ENCODE measurements around the gene CHRNA3. TPM values are rescaled to one million over a fixed set of nuclear protein-coding genes. Genes with fewer than 3 reads are reported as not detected.

CHRNA3 gene
- polyA plus RNA-seq, 1 of the 3 experiments (the other 2 are of a cell fraction), result 2.3 TPM

- DNase-seq, result peak; percentile 58
- Histone ChIP-seq H3K4me2 (peak overlapping the region; percentile 91), H4K20me1 (ENCODE audit: insufficient read depth) (no peaks in the 10 kb centered on the region), H3K36me3 (replicated peaks in 1 of 2; ENCODE audit: control insufficient read depth in 1 of 2, insufficient read depth in 2 of 2, low read length in 1 of 2) (no peaks in the 10 kb centered on the region), H3K9me3 (no peaks in the 10 kb centered on the region), H2AFZ (ENCODE audit: low read depth) (peak overlapping the region; percentile 84), H3K9me2 (no peaks in the 10 kb centered on the region), H3K79me2 (ENCODE audit: insufficient read depth) (peaks cover 19% of the 10 kb centered on the region; the same call in 1 of the 2 replicates), H3K27ac (ENCODE audit: low read depth in 2 of 2, low read length in 1 of 2) (peak overlapping the region; percentile 48 to 90), H3K4me3 (ENCODE audit: low read depth in 2 of 2, low read length in 1 of 2) (peak overlapping the region; percentile 73 to 80), H3K4me1 (ENCODE audit: control insufficient read depth in 1 of 2, insufficient read depth in 2 of 2, low read depth in 1 of 2, low read length in 1 of 2) (peaks cover 0 to 15% of the 10 kb centered on the region in 2 experiments; a peak in 2 of 4 replicates), H3F3A (replicated peaks; ENCODE audit: insufficient read depth) (peaks cover 9% of the 10 kb centered on the region), H3K9ac (peak overlapping the region; percentile 62), H3K27me3 (ENCODE audit: insufficient read depth) (no peaks in the 10 kb centered on the region)
- ChIA-PET CTCF (interaction anchor here (0.6 to 3.4 kb wide), 11 partner anchors 14 to 258 kb away, joined by 3 to 12 read pairs (median 4); partner anchors contain the start of gene PSMA4), POLR2A (interaction anchor here (0.7 to 2.2 kb wide), 10 partner anchors 13 to 267 kb away, joined by 3 to 17 read pairs (median 4); partner anchors contain the start of genes CHRNA3, IREB2, PSMA4 and SKIC8)
- WGBS (ENCODE audit: low lambda C conversion rate), result 3% methylated on average over 19 of the region's 19 CpGs
- TF ChIP-seq GABPA (IDR thresholded peaks at IDR 0.05; ENCODE audit: low read depth), result no peak
- no peak for TF ChIP-seq MXI1 (IDR thresholded peaks at IDR 0.05; ENCODE audit: low read depth, low read length)
- no peak for TF ChIP-seq TCF12 (IDR thresholded peaks at IDR 0.05)
- peak; percentile 52 for TF ChIP-seq CTCF (IDR thresholded peaks at IDR 0.05)
- no peak for TF ChIP-seq EZH2phosphoT487 (IDR thresholded peaks at IDR 0.05; ENCODE audit: borderline replicate concordance, low read depth)
- TF ChIP-seq SMC3 (IDR thresholded peaks at IDR 0.05; ENCODE audit: low read depth, low read length), result no peak
- no peak for TF ChIP-seq TEAD4 (IDR thresholded peaks at IDR 0.05; ENCODE audit: borderline replicate concordance, insufficient read depth)
- no peak; the same call in 1 of the 2 replicates for TF ChIP-seq RCOR1 (IDR thresholded peaks at IDR 0.05; ENCODE audit: low read length)
- no peak for TF ChIP-seq SIN3A (IDR thresholded peaks at IDR 0.05; ENCODE audit: borderline replicate concordance, low read depth, low read length)
- no peak for TF ChIP-seq CHD2 (IDR thresholded peaks at IDR 0.05; ENCODE audit: low read length, partially characterized antibody)
- TF ChIP-seq RXRA (IDR thresholded peaks at IDR 0.05; ENCODE audit: borderline replicate concordance, low read depth), result no peak
- TF ChIP-seq TAF1 (IDR thresholded peaks at IDR 0.05; ENCODE audit: borderline replicate concordance, low read depth, low read length), result peak; percentile 8; the same call in 1 of the 2 replicates
Observed at GRCh38 chr15:78565951-78566774, 54.6 kb downstream of the CHRNA3 start.
